ENCODE data around the gene TBX4. TPM values are rescaled to one million over a fixed set of nuclear protein-coding genes. Genes with fewer than 3 reads are reported as not detected.

Gene TBX4
- total and polyA plus RNA-seq, 2 of the 13 experiments (the other 11 are each of a cell fraction or from before 2014, with no cell fraction given) = 0.11 to 1.1 TPM

DNA sequence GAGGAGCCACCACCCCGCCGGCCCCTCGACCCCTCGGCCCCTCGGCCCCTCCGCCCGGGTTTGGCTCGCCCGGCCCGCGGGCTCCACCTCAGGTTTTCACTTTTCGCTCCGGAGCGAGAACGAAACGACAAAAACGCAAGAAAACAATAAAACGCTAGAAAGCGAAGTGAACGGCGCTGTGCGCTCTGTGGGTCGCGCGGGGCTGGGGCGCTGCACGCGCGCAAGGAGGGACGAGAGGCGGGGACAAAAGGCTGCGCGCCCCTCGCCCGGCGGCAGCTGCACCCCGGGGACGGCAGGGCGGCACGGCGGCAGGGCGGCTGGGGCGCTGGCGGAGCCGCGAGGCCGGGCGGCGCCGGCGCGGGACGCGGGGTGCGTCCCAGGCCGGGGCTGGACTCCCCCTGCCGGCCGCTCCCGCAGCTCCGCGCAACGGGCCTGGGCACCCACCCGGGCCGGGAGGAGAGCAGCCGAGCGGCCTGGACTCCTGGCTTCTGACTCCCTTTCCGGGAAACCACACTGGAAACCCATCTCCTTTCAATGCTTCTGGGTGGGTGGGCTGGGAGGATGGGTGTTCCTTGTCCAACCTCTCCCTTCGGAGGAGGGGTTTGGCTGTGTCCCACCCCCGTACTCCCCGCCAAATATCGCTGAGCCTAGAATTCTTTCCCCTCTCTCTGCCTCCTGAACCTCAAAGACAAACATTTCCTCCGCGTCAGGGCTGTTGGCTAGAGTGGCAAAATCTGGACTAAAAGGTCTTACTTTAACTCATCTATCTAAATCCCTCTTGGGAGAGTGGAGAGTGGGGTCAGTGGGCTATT lies 42.7 kb upstream of the TBX4 start (continued):
- TF ChIP-seq ZBTB4 (CRISPR knock-in tag; IDR thresholded peaks at IDR 0.05; ENCODE audit: borderline replicate concordance) (no peak), RFXANK (CRISPR knock-in tag; IDR thresholded peaks at IDR 0.05) (no peak), ZFP1 (CRISPR knock-in tag; IDR thresholded peaks at IDR 0.05) (no peak), XBP1 (CRISPR knock-in tag; IDR thresholded peaks at IDR 0.05) (no peak), HOXA5 (CRISPR knock-in tag; IDR thresholded peaks at IDR 0.05) (no peak), KLF9 (CRISPR knock-in tag; IDR thresholded peaks at IDR 0.05; ENCODE audit: low read depth) (no peak), POLR2AphosphoS2 (IDR thresholded peaks at IDR 0.05; ENCODE audit: low read depth, low read length) (no peak), KLF12 (CRISPR knock-in tag; IDR thresholded peaks at IDR 0.05; ENCODE audit: borderline replicate concordance) (no peak), JUND (CRISPR knock-in tag; IDR thresholded peaks at IDR 0.05) (no peak), SMARCC2 (IDR thresholded peaks at IDR 0.05) (no peak), ZNF441 (CRISPR knock-in tag; IDR thresholded peaks at IDR 0.05; ENCODE audit: borderline replicate concordance) (no peak), ZNF44 (CRISPR knock-in tag; IDR thresholded peaks at IDR 0.05) (no peak), ZKSCAN1 (IDR thresholded peaks at IDR 0.05; ENCODE audit: low read length) (no peak), HNF1B (CRISPR knock-in tag; IDR thresholded peaks at IDR 0.05) (0 out of 2 replicates have a peak, but pooled peaks have one; percentile 16)
- TF ChIP-seq, protein P1, sequence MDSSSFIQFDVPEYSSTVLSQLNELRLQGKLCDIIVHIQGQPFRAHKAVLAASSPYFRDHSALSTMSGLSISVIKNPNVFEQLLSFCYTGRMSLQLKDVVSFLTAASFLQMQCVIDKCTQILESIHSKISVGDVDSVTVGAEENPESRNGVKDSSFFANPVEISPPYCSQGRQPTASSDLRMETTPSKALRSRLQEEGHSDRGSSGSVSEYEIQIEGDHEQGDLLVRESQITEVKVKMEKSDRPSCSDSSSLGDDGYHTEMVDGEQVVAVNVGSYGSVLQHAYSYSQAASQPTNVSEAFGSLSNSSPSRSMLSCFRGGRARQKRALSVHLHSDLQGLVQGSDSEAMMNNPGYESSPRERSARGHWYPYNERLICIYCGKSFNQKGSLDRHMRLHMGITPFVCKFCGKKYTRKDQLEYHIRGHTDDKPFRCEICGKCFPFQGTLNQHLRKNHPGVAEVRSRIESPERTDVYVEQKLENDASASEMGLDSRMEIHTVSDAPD (CRISPR knock-in tag; IDR thresholded peaks at IDR 0.05) = no peak
- TF ChIP-seq, protein P2, sequence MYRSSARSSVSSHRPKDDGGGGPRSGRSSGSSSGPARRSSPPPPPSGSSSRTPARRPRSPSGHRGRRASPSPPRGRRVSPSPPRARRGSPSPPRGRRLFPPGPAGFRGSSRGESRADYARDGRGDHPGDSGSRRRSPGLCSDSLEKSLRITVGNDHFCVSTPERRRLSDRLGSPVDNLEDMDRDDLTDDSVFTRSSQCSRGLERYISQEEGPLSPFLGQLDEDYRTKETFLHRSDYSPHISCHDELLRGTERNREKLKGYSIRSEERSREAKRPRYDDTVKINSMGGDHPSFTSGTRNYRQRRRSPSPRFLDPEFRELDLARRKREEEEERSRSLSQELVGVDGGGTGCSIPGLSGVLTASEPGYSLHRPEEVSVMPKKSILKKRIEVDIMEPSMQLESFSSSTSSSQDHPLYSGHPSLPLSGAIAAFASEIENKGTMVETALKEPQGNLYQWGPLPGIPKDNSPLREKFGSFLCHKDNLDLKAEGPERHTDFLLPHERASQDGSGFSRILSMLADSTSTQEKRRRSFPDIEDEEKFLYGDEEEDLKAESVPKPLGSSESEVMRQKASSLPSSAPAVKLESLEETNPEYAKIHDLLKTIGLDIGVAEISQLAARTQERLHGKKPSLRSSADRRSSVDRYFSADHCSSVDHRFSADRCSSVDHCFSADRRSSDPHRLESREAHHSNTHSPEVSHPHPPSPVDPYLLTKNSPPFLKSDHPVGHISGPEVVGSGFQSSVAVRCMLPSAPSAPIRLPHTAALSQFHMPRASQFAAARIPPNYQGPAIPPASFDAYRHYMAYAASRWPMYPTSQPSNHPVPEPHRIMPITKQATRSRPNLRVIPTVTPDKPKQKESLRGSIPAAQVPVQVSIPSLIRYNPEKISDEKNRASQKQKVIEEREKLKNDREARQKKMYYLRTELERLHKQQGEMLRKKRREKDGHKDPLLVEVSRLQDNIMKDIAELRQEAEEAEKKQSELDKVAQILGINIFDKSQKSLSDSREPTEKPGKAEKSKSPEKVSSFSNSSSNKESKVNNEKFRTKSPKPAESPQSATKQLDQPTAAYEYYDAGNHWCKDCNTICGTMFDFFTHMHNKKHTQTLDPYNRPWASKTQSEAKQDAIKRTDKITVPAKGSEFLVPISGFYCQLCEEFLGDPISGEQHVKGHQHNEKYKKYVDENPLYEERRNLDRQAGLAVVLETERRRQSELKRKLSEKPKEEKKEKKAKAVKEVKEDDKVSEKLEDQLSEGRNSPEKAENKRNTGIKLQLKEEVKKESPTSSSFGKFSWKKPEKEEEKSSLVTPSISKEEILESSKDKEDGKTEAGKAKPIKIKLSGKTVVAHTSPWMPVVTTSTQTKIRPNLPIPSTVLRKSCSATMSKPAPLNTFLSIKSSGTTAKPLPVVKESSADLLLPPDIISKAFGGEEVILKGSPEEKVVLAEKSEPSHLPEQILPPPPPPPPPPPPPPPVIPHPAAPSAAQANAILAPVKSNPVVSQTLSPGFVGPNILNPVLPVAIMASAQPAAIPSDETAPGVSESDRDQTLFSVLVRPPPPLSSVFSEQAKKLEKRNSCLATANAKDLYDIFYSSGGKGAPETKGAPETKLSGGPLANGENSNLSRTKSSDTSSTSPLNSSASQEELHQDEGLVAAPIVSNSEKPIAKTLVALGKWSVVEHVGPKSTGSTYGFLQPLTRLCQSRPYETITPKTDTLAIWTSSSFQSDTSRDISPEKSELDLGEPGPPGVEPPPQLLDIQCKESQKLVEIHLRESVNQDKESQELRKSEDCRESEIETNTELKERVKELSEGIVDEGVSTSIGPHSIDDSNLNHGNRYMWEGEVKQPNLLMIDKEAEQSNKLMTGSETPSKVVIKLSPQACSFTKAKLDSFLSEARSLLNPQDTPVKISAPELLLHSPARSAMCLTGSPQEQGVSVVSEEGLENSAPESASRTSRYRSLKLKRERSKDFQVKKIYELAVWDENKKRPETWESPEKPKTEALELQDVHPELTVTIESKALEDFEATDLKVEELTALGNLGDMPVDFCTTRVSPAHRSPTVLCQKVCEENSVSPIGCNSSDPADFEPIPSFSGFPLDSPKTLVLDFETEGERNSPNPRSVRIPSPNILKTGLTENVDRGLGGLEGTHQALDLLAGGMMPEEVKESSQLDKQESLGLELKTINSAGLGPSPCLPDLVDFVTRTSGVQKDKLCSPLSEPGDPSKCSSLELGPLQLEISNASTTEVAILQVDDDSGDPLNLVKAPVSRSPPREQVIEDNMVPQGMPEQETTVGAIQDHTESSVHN (CRISPR knock-in tag; IDR thresholded peaks at IDR 0.05) = 0 out of 2 replicates have a peak, but pooled peaks have one; percentile 15

All from HepG2 (cell line).